Measurements from ENCODE around the gene MEX3C. TPM values are rescaled to one million over a fixed set of nuclear protein-coding genes. Genes with fewer than 3 reads are reported as not detected.

The MEX3C gene
- total and polyA plus RNA-seq, 2 of the 4 experiments (the other 2 are of a cell fraction), result 26.0 to 50.9 TPM

- dilution Hi-C loops (cut with HindIII; ENCODE audit: low sequenced_read_pairs, unreplicated experiment), result no loop called here
These were observed 30.2 kb upstream of the MEX3C start for GRCh38 chr18:51227660-51228059.

More at GRCh38 chr18:51227660-51228059, 30.2 kb upstream of the MEX3C start:
- no peaks in the 10 kb centered on the region for H3K27me3 ChIP-seq (ENCODE audit: control insufficient read depth, insufficient read depth, low read length)
- BruUV-seq (replicated peaks), result no TSS peak
- no peak overlapping the region for H3K9ac ChIP-seq (ENCODE audit: low read depth, low read length)
- H2AK9ac ChIP-seq (replicated peaks; ENCODE audit: low read depth, low read length, poor library complexity), result no peak overlapping the region
- TF ChIP-seq MXI1 (IDR thresholded peaks at IDR 0.05; ENCODE audit: borderline replicate concordance, low read depth, low read length) (no peak), MAZ (IDR thresholded peaks at IDR 0.05; ENCODE audit: borderline replicate concordance, low read depth, low read length) (no peak), MAFK (IDR thresholded peaks at IDR 0.05; ENCODE audit: low read depth, low read length) (no peak), SMC3 (IDR thresholded peaks at IDR 0.05; ENCODE audit: low read depth, low read length) (no peak), BHLHE40 (IDR thresholded peaks at IDR 0.05; ENCODE audit: low read depth, low read length) (no peak), USF2 (IDR thresholded peaks at IDR 0.05; ENCODE audit: low read depth, low read length) (no peak), ELK1 (IDR thresholded peaks at IDR 0.05; ENCODE audit: borderline replicate concordance, low read depth, low read length) (no peak), RCOR1 (IDR thresholded peaks at IDR 0.05; ENCODE audit: insufficient replicate concordance, low read length) (no peak), CTCF (conservative IDR thresholded peaks at IDR 0.05; ENCODE audit: low read depth, low read length) (no peak), RFX5 (IDR thresholded peaks at IDR 0.05; ENCODE audit: low read depth, low read length) (no peak), CHD1 (IDR thresholded peaks at IDR 0.05; ENCODE audit: low read depth, low read length) (no peak), NFE2L2 (IDR thresholded peaks at IDR 0.05; ENCODE audit: low read depth, low read length) (no peak)
- H3K4me1 ChIP-seq (ENCODE audit: control insufficient read depth, insufficient read depth, low read length), result no peaks in the 10 kb centered on the region
- DNase-seq (no peak), ATAC-seq (ENCODE audit: low read depth) (no peak)
- no peak overlapping the region for H3K14ac ChIP-seq (replicated peaks; ENCODE audit: low read depth, low read length)
- no peak overlapping the region for H2AFZ ChIP-seq (replicated peaks; ENCODE audit: low read length, poor library complexity)
- ChIA-PET CTCF (no interaction called here), POLR2A (ENCODE audit: unreplicated experiment) (no interaction called here)
- H3K9me3 ChIP-seq (ENCODE audit: control insufficient read depth, insufficient read depth, low read length), result no peaks in the 10 kb centered on the region
- intact Hi-C loops (cut with micrococcal nuclease), result no loop called here
- no peak overlapping the region for H3K27ac ChIP-seq (ENCODE audit: insufficient read depth, low read length)
- no peak overlapping the region for H2BK20ac ChIP-seq (ENCODE audit: low read depth, low read length)
- no peak overlapping the region for H2AK5ac ChIP-seq (ENCODE audit: low read depth, low read length)
- no peak overlapping the region for H3K4me3 ChIP-seq (ENCODE audit: insufficient read depth, low read depth, low read length)
- H3K4ac ChIP-seq (ENCODE audit: low read depth, low read length), result no peak overlapping the region
- H3K18ac ChIP-seq (ENCODE audit: low read depth, low read length), result no peak overlapping the region
- no peak overlapping the region for H4K91ac ChIP-seq (ENCODE audit: insufficient read depth, low read depth, low read length)
- H3K23ac ChIP-seq (ENCODE audit: low read depth, low read length), result no peak overlapping the region
- H2BK15ac ChIP-seq (ENCODE audit: low read depth, low read length), result no peak overlapping the region
- no peak overlapping the region for H3K4me2 ChIP-seq (ENCODE audit: low read depth, low read length)
- H4K20me1 ChIP-seq (ENCODE audit: insufficient read depth, low read length), result no peaks in the 10 kb centered on the region
- no peak overlapping the region for H3K56ac ChIP-seq (ENCODE audit: extremely low read depth, insufficient read depth, low read length)
- in situ Hi-C loops (cut with MboI; ENCODE audit: low sequenced_read_pairs), result no loop called here
- H4K8ac ChIP-seq (ENCODE audit: low read depth in 2 of 2, low read length in 2 of 2), result no peak overlapping the region
- no peaks in the 10 kb centered on the region for H3K9me1 ChIP-seq (ENCODE audit: insufficient read depth, low read length)
- no CpG with 5 or more reads among the region's 1 CpG for WGBS, 2 experiments (ENCODE audit: extremely low coverage in 2 of 2, insufficient read length in 1 of 2)
- H2BK5ac ChIP-seq (ENCODE audit: low read depth, low read length, poor library complexity, severe bottlenecking), result no peak overlapping the region
- no peaks in the 10 kb centered on the region for H3K79me1 ChIP-seq (ENCODE audit: low read depth in 1 of 2, low read length in 2 of 2)
- no peak overlapping the region for H4K5ac ChIP-seq (ENCODE audit: low read depth, low read length)
- no peak overlapping the region for H2BK120ac ChIP-seq (ENCODE audit: low read depth, low read length)
- H3K36me3 ChIP-seq (ENCODE audit: control insufficient read depth, insufficient read depth, low read length), result no peaks in the 10 kb centered on the region
